Epithelial cell of esophagus (primary cell): Measurements from ENCODE around the gene LCLAT1.

ENCODE experiments used
- DNase-seq: peaks from one replicate; pipeline ENCODE4 v3.0.0; 2010; ENCODE audit warnings: low read depth
- H3K4me3 ChIP-seq: 2 replicates; pipeline ENCODE4 v1.5.1; 2011; ENCODE audit warnings: mild to moderate bottlenecking, low read length, control low read depth
- TF ChIP-seq, protein P1 (sequence below): IDR thresholded peaks from 2 replicates; pipeline ENCODE4 v1.5.1; 2011; ENCODE audit warnings: low read depth, mild to moderate bottlenecking, low read length, control low read depth, inconsistent platforms; ENCODE audit not compliant: insufficient read depth; ENCODE audit errors: missing control alignments

LCLAT1 gene

GRCh38 chr2:30689496-30690125 is 242.6 kb downstream of the LCLAT1 start:
- H3K4me3 ChIP-seq, result no peak overlapping the region
- TF ChIP-seq, protein P1, sequence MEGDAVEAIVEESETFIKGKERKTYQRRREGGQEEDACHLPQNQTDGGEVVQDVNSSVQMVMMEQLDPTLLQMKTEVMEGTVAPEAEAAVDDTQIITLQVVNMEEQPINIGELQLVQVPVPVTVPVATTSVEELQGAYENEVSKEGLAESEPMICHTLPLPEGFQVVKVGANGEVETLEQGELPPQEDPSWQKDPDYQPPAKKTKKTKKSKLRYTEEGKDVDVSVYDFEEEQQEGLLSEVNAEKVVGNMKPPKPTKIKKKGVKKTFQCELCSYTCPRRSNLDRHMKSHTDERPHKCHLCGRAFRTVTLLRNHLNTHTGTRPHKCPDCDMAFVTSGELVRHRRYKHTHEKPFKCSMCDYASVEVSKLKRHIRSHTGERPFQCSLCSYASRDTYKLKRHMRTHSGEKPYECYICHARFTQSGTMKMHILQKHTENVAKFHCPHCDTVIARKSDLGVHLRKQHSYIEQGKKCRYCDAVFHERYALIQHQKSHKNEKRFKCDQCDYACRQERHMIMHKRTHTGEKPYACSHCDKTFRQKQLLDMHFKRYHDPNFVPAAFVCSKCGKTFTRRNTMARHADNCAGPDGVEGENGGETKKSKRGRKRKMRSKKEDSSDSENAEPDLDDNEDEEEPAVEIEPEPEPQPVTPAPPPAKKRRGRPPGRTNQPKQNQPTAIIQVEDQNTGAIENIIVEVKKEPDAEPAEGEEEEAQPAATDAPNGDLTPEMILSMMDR, result no peak
- DNase-seq, result no peak

DNA sequence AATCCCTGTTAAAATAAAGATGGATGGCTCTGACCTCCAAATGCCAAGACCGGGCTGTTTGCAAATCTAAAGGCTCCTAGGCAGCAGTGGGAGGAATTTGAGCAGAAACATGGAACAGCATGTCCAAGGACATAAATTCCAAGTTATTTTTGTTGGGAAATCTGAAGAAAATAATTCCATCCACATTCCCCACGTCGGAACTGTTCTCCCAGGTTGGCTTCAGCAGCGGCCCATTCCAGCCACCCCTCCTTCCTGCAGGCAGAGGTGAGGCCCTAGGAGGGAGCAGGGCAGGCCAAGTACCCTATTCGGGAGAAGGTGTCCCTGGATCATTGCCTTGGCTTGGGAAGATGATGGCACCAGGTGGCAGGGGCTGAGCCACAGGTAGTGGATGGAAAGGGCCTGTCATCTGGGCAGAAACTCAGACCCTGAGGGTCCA is 243.1 kb downstream of the LCLAT1 start:
- TF ChIP-seq, protein P1, result no peak
- no peak for DNase-seq
- H3K4me3 ChIP-seq, result no peak overlapping the region

- no peak overlapping the region for H3K4me3 ChIP-seq
- TF ChIP-seq, protein P1, result no peak
- no peak for DNase-seq
Observed at GRCh38 chr2:30691091-30691947, 244.3 kb downstream of the LCLAT1 start.

DNA sequence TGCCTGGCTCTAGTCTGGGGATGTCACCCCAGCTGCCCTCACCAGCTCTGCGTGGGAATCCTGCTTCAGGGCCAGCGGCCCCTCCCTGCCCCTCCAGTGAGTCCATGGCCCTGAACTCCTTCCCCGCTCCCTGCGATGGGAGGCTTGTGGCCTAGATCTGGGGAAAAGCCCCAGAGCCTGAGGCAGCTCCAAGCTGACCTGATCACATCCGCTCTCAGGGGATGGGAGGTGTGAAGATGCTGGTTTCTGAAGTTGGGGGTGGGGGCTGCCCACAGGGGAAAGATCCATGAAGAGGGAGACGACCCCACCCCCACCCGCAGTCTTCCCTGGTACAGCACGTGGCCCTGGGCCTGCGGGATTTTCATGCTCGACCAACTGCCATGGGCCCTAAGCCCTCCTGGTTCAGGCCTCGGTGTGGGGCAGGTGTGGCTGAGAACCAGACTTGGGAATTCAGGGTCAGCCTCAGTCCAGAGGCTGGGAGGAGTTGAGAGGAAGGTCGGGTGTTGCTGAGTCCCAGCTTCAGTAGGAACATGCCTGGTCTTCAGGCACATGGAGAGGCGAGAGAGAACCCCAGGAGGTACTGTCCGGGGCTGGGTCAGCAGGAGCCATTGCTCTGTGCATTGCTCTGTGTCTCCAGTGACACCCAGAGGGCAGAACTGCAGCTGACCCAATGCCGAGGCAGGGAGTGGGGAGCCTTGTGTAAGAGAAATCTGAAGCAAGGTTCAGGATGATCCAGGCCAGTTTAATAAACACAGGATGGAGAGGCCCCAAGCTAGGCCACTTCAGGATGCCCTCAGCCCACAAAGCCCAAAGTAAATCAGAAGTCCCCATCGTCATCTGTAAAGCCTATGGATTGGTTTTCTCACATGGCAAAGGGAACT is 245.1 kb downstream of the LCLAT1 start:
- DNase-seq, result no peak
- H3K4me3 ChIP-seq, result no peak overlapping the region
- TF ChIP-seq, protein P1, result no peak

DNA sequence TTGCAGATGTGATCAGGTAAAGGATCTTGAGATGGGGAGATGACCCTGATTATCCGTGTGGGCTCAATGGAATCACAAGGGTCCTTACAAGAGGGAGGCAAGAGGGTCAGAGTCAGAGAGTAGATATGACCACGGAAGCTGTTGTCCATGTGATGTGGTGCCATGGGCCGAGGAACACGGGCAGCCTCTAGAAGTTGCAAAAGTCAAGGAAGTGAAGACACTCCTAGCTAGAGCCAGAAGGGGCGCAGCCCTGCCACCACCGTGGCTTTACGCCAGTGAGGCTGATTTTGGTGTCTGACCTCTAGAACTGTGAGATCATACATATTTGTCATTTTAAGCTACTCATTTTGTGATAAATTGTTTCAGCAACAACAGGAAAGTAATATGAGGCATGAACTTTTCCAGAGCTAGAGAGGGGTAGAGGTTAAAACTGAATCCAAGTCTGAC is 245.8 kb downstream of the LCLAT1 start:
- TF ChIP-seq, protein P1, result no peak
- no peak for DNase-seq
- H3K4me3 ChIP-seq, result no peak overlapping the region
